IMR-90 (cell line): ENCODE results near the gene CLDN18. TPM values are rescaled to one million over a fixed set of nuclear protein-coding genes. Genes with fewer than 3 reads are reported as not detected.

Experiments used
- ATAC-seq: fragments of 200-7000 bp; cut with Tn5 transposase; 2 replicates; pipeline ENCODE4 v1.9.1; 2020; ENCODE audit warnings: low read depth, mild to moderate bottlenecking, moderate library complexity
- BruUV-seq: library from RNA; stranded (reverse); fragments of 400-500 nt; replicated peaks from 2 replicates; lab custom pipeline; 2021; lab: Mats Ljungman, UMichigan
- CTCF ChIA-PET: fragments of 300-600 bp; formaldehyde crosslinking; extraction: SDS; loops from one replicate; lab custom pipeline; 2021; ENCODE audit warnings: antibody characterized with exemption; lab: Yijun Ruan, JAX
- POLR2A ChIA-PET: fragments of 300-600 bp; sonication (Branson Sonifier 250); formaldehyde crosslinking; loops from one replicate; lab custom pipeline; 2022; ENCODE audit warnings: antibody characterized with exemption; ENCODE audit not compliant: unreplicated experiment; lab: Charles Lee
- DNase-seq: peaks from one replicate; pipeline ENCODE4 v3.0.0; 2013
- H2AFZ ChIP-seq: replicated peaks from 2 replicates; pipeline ENCODE3; 2013; ENCODE audit warnings: low read length, mild to moderate bottlenecking; ENCODE audit not compliant: poor library complexity
- H2AK5ac ChIP-seq: 2 replicates; pipeline ENCODE4 v1.6.1; 2013; ENCODE audit warnings: low read depth, low read length, inconsistent platforms
- H2AK9ac ChIP-seq: replicated peaks from 2 replicates; pipeline ENCODE3; 2013; ENCODE audit warnings: mild to moderate bottlenecking, low read depth, low read length, moderate library complexity; ENCODE audit not compliant: poor library complexity
- H2BK120ac ChIP-seq: 2 replicates; pipeline ENCODE4 v1.6.1; 2013; ENCODE audit warnings: low read depth, low read length, inconsistent platforms
- H2BK15ac ChIP-seq: 3 replicates; pipeline ENCODE4 v1.6.1; 2013; ENCODE audit warnings: low read depth, low read length, inconsistent platforms
- H2BK20ac ChIP-seq: 2 replicates; pipeline ENCODE4 v1.6.1; 2013; ENCODE audit warnings: low read depth, mild to moderate bottlenecking, inconsistent platforms, low read length, moderate library complexity
- H2BK5ac ChIP-seq: 2 replicates; pipeline ENCODE4 v1.6.1; 2013; ENCODE audit warnings: mild to moderate bottlenecking, low read depth, low read length, inconsistent platforms; ENCODE audit not compliant: poor library complexity, severe bottlenecking
- H3K14ac ChIP-seq: replicated peaks from 2 replicates; pipeline ENCODE4 v1.6.1; 2013; ENCODE audit warnings: low read depth, low read length, inconsistent platforms
- H3K18ac ChIP-seq: 2 replicates; pipeline ENCODE4 v1.6.1; 2013; ENCODE audit warnings: low read depth, low read length, control low read depth
- H3K23ac ChIP-seq: 2 replicates; pipeline ENCODE4 v1.6.1; 2013; ENCODE audit warnings: low read depth, low read length, inconsistent platforms
- H3K27ac ChIP-seq: 2 replicates; pipeline ENCODE4 v1.5.1; 2013; ENCODE audit warnings: mild to moderate bottlenecking, control low read depth, low read length; ENCODE audit not compliant: insufficient read depth
- H3K27me3 ChIP-seq: 2 replicates; pipeline ENCODE4 v1.6.1; 2013; ENCODE audit warnings: low read length; ENCODE audit not compliant: control insufficient read depth, insufficient read depth
- H3K36me3 ChIP-seq: 2 replicates; pipeline ENCODE4 v1.6.1; 2013; ENCODE audit warnings: low read length, mixed read lengths; ENCODE audit not compliant: control insufficient read depth, insufficient read depth
- H3K4ac ChIP-seq: 2 replicates; pipeline ENCODE4 v1.6.1; 2013; ENCODE audit warnings: low read depth, low read length, inconsistent platforms
- H3K4me1 ChIP-seq: 2 replicates; pipeline ENCODE4 v1.6.1; 2013; ENCODE audit warnings: low read length, mixed read lengths; ENCODE audit not compliant: control insufficient read depth, insufficient read depth
- H3K4me2 ChIP-seq: 2 replicates; pipeline ENCODE4 v1.6.1; 2013; ENCODE audit warnings: low read depth, mild to moderate bottlenecking, control low read depth, low read length, moderate library complexity
- H3K4me3 ChIP-seq: 2 replicates; pipeline ENCODE4 v1.5.1; 2013; ENCODE audit warnings: low read depth, mild to moderate bottlenecking, control low read depth, low read length, moderate library complexity; ENCODE audit not compliant: insufficient read depth
- H3K56ac ChIP-seq: 2 replicates; pipeline ENCODE4 v1.6.1; 2013; ENCODE audit warnings: low read length, inconsistent platforms; ENCODE audit not compliant: insufficient read depth; ENCODE audit errors: extremely low read depth
- H3K79me1 ChIP-seq, 2 experiments: 2 replicates each; pipeline ENCODE4 v1.6.1; 2013; ENCODE audit warnings: low read length in 2 of 2, inconsistent platforms in 1 of 2, low read depth in 1 of 2
- H3K9ac ChIP-seq: 2 replicates; pipeline ENCODE4 v1.6.1; 2013; ENCODE audit warnings: low read depth, low read length, control low read depth
- H3K9me1 ChIP-seq: 2 replicates; pipeline ENCODE4 v1.6.1; 2013; ENCODE audit warnings: low read length, inconsistent platforms; ENCODE audit not compliant: insufficient read depth
- H3K9me3 ChIP-seq: 2 replicates; pipeline ENCODE4 v1.6.1; 2013; ENCODE audit warnings: low read length; ENCODE audit not compliant: control insufficient read depth, insufficient read depth
- H4K20me1 ChIP-seq: 2 replicates; pipeline ENCODE4 v1.6.1; 2013; ENCODE audit warnings: low read length, inconsistent platforms; ENCODE audit not compliant: insufficient read depth
- H4K5ac ChIP-seq: 2 replicates; pipeline ENCODE4 v1.6.1; 2013; ENCODE audit warnings: mild to moderate bottlenecking, low read depth, low read length, control low read depth
- H4K8ac ChIP-seq, 2 experiments: 2 replicates each; pipeline ENCODE4 v1.6.1; 2013; ENCODE audit warnings: low read depth in 2 of 2, low read length in 2 of 2, control low read depth in 1 of 2, inconsistent platforms in 1 of 2
- H4K91ac ChIP-seq: 2 replicates; pipeline ENCODE4 v1.6.1; 2013; ENCODE audit warnings: low read depth, low read length, inconsistent platforms; ENCODE audit not compliant: insufficient read depth
- MAZ ChIP-seq: IDR thresholded peaks from 2 replicates; pipeline ENCODE4 v1.6.1; 2012; ENCODE audit warnings: low read depth, mild to moderate bottlenecking, low read length, improper control_type of control experiment, moderate library complexity, borderline replicate concordance
- RAD21 ChIP-seq: IDR thresholded peaks from 2 replicates; pipeline ENCODE4 v1.6.1; 2012; ENCODE audit warnings: low read length, improper control_type of control experiment
- WGBS, 2 experiments: methylation state at CpG; one replicate each; pipeline versions ENCODE4 v1.1.5 to v1.1.7; 2013; ENCODE audit warnings: missing lambda C conversion rate in 2 of 2; ENCODE audit not compliant: insufficient read length in 1 of 2; ENCODE audit errors: extremely low coverage in 2 of 2; 5-methylcytosine and 5-hydroxymethylcytosine counted together
- dilution Hi-C: fragments of 300-500 bp; cut with HindIII; formaldehyde crosslinking; loops from one replicate; pipeline ENCODE4 v1.14.3; 2018; ENCODE audit warnings: low sequenced_read_pairs; ENCODE audit not compliant: unreplicated experiment
- in situ Hi-C: fragments of 300-500 bp; cut with MboI; formaldehyde crosslinking; loops from 3 replicates; pipeline ENCODE4 v1.14.3; 2019; ENCODE audit warnings: low sequenced_read_pairs, inconsistent platforms, mixed read lengths
- intact Hi-C: fragments of 100-400 bp; cut with micrococcal nuclease; formaldehyde crosslinking; loops from 2 replicates; pipeline ENCODE4 v1.10.0; 2022
- polyA plus RNA-seq, 3 experiments: library from polyadenylated mRNA; depleted of rRNA; stranded (reverse); fragments of >200 nt; gene quantifications; 2 replicates each; pipeline ENCODE4 v1.2.3, GENCODE V29; 2012; ENCODE audit warnings: low replicate concordance in 1 of 3
- total RNA-seq: library from RNA; depleted of rRNA; stranded (reverse); fragments of >200 nt; gene quantifications from 2 replicates; pipeline ENCODE4 v1.2.3, GENCODE V29; 2012
- TF ChIP-seq, protein P1 (sequence below): fragments of 150-350 bp; IDR thresholded peaks from 2 replicates; pipeline ENCODE4 v1.6.1; 2016; ENCODE audit warnings: low read depth, mild to moderate bottlenecking, low read length, moderate library complexity, borderline replicate concordance
- TF ChIP-seq, protein P2 (sequence below): conservative IDR thresholded peaks from 2 replicates; pipeline ENCODE4 v1.5.1; 2012; ENCODE audit warnings: mild to moderate bottlenecking, low read depth, low read length, improper control_type of control experiment

Gene CLDN18
- total and polyA plus RNA-seq, 2 of the 4 experiments (the other 2 are of a cell fraction), result not detected

DNA sequence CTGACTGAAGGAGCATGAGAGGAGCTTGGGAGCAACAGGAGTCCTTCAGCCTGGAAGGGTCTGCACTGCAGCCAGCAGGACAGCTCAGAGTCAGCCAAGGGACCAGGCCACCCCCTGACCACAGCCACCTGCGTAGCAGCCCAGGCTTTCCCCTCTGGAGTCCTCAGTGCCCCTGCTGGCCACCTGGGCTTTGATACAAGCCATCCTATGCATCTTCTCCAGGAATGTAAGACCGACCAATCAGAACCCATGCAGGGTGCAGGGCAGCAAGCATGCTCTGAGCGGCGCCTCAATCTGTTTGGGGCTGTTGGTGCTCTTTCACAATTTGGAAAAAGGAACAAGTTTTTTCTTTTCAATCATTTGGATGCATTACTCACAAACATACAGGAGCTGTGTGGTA is 53.5 kb downstream of the CLDN18 start:
- H2BK15ac ChIP-seq, result no peak overlapping the region
- peaks cover 11% of the 10 kb centered on the region; the same call in 1 of the 2 replicates for H4K20me1 ChIP-seq
- no peak overlapping the region for H2BK20ac ChIP-seq
- H3K27me3 ChIP-seq, result no peaks in the 10 kb centered on the region
- H3K36me3 ChIP-seq, result peaks cover 43% of the 10 kb centered on the region
- H4K5ac ChIP-seq, result no peak overlapping the region
- H2BK120ac ChIP-seq, result no peak overlapping the region
- CTCF ChIA-PET, result interaction anchor here (4.0 kb wide), 1 partner anchor 10 kb away, joined by 13 read pairs; no protein-coding TSS in a partner anchor
- dilution Hi-C loops (no loop called here), in situ Hi-C loops (loop anchor here (10.0 kb wide), 1 partner anchor 861 kb away; no protein-coding TSS in a partner anchor), intact Hi-C loops (loop anchor here (10.0 kb wide), 1 partner anchor 181 kb away; no protein-coding TSS in a partner anchor)
- no peak overlapping the region for H3K9ac ChIP-seq
- H3K18ac ChIP-seq, result no peak overlapping the region
- WGBS, 2 experiments, result no CpG with 5 or more reads among the region's 4 CpGs
- H3K4me3 ChIP-seq, result no peak overlapping the region
- no TSS peak for BruUV-seq
- no peak overlapping the region for H3K4ac ChIP-seq
- H3K23ac ChIP-seq, result no peak overlapping the region
- H3K79me1 ChIP-seq, result peaks cover 4 to 26% of the 10 kb centered on the region in 2 experiments; a peak in 3 of 4 replicates
- no peak overlapping the region for H2AK5ac ChIP-seq
- 0 out of 2 replicates have a peak overlapping the region, but pooled peaks have one; percentile 39 for H3K14ac ChIP-seq
- POLR2A ChIA-PET, result no interaction called here
- TF ChIP-seq, protein P1, sequence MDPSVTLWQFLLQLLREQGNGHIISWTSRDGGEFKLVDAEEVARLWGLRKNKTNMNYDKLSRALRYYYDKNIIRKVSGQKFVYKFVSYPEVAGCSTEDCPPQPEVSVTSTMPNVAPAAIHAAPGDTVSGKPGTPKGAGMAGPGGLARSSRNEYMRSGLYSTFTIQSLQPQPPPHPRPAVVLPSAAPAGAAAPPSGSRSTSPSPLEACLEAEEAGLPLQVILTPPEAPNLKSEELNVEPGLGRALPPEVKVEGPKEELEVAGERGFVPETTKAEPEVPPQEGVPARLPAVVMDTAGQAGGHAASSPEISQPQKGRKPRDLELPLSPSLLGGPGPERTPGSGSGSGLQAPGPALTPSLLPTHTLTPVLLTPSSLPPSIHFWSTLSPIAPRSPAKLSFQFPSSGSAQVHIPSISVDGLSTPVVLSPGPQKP, result no peak
- TF ChIP-seq RAD21 (no peak), MAZ (no peak)
- TF ChIP-seq, protein P2, sequence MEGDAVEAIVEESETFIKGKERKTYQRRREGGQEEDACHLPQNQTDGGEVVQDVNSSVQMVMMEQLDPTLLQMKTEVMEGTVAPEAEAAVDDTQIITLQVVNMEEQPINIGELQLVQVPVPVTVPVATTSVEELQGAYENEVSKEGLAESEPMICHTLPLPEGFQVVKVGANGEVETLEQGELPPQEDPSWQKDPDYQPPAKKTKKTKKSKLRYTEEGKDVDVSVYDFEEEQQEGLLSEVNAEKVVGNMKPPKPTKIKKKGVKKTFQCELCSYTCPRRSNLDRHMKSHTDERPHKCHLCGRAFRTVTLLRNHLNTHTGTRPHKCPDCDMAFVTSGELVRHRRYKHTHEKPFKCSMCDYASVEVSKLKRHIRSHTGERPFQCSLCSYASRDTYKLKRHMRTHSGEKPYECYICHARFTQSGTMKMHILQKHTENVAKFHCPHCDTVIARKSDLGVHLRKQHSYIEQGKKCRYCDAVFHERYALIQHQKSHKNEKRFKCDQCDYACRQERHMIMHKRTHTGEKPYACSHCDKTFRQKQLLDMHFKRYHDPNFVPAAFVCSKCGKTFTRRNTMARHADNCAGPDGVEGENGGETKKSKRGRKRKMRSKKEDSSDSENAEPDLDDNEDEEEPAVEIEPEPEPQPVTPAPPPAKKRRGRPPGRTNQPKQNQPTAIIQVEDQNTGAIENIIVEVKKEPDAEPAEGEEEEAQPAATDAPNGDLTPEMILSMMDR, result no peak
- H3K9me1 ChIP-seq, result peaks cover 10% of the 10 kb centered on the region; the same call in 1 of the 2 replicates
- H3K9me3 ChIP-seq, result no peaks in the 10 kb centered on the region
- H2AFZ ChIP-seq, result no peak overlapping the region
- H2AK9ac ChIP-seq, result no peak overlapping the region
- DNase-seq, result no peak
- no peak overlapping the region for H2BK5ac ChIP-seq
- no peak for ATAC-seq
- peaks cover 27% of the 10 kb centered on the region for H3K4me1 ChIP-seq
- H3K56ac ChIP-seq, result no peak overlapping the region
- H4K8ac ChIP-seq, result no peak overlapping the region
- H4K91ac ChIP-seq, result no peak overlapping the region
- no peak overlapping the region for H3K27ac ChIP-seq
- H3K4me2 ChIP-seq, result no peak overlapping the region
